ENCODE measurements around the gene RGL3.
"Not testable (repeated sequence)": the region's sequence is repeated elsewhere in the genome, so short reads cannot be mapped to it uniquely, and the experiment has no call there.

The RGL3 gene

DNA sequence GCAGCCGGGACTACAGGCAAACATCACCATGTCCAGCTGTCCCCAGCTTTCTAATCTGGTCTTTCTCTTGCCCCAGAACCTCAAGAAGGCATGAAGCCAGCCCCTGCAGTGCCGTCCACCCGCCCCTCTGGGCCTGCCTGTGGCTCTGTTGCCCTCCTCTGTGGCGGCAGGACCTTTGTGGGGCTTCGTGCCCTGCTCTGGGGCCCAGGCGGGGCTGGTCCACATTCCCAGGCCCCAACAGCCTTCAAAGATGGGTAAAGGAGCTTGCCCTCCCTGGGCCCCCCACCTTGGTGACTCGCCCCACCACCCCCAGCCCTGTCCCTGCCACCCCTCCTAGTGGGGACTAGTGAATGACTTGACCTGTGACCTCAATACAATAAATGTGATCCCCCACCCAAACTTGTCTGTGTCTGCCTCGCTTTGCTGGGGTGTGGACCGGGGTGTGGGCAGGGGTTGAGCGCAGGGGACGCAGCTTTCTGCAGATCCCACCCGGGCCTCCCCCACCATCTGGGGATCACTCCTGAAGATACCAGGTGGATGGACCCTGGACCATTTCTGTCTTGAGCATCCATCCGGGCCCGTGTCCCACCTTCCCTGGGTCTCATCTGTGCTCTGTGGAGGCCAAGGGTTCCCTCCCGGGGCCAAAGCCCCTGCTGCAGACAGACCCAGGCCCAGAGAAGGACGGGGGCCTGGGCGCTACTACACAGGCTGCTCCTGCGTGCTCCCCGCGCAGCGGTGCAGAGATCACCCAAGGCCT is 31.6 kb upstream of the RGL3 start:
- DNase-seq (ENCODE audit: low spot score), result no peak

DNA sequence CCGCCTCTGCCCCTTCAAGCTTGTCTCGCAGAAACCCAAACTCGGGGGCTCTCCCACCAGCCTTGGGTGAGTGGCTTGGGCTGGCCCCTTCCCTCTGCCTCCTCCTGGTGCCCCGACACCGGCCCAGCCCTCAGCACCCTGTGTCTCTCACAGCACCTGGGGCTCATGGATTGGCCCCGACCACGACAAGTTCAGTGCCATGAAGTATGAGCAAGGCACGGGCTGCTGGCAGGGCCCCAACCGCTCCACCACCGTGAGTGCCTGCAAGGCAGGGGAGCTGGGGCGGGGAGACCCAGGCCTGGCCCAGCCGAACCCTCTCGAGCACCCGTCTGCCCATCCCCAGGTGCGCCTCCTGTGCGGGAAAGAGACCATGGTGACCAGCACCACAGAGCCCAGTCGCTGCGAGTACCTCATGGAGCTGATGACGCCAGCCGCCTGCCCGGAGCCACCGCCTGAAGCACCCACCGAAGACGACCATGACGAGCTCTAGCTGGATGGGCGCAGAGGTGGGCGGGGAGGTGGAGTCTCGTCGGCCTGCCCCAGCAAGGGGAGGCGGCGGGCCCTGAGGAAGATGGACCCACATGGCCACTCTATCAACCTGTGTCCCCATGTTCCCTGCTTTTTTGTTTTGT is 29.9 kb upstream of the RGL3 start:
- DNase-seq (ENCODE audit: low spot score), result no peak

DNA sequence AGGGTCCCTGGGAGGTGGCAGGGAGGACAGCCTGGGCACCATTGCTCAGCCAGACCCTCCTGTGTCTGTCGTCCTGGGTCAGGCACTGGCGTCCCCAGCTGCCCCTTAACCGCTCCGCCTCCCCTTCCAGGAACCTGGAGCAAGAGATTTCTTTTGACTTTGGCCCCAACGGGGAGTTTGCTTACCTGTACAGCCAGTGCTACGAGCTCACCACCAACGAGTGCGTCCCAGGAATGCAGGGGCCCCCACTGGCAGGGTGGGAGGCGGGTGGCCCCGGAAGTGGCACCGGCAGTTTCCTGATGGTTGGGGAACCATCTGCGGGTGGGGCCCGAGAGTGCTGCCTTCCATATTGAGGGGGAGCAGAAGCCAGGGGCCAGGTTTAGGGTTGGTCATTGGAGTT is 29.3 kb upstream of the RGL3 start:
- DNase-seq (ENCODE audit: low spot score), result no peak

- no peak for DNase-seq (ENCODE audit: low spot score)
These were observed 28.5 kb upstream of the RGL3 start for GRCh38 chr19:11447347-11448262.

GRCh38 chr19:11446652-11447301 is 27.7 kb upstream of the RGL3 start:
- no peak for DNase-seq (ENCODE audit: low spot score)

DNA sequence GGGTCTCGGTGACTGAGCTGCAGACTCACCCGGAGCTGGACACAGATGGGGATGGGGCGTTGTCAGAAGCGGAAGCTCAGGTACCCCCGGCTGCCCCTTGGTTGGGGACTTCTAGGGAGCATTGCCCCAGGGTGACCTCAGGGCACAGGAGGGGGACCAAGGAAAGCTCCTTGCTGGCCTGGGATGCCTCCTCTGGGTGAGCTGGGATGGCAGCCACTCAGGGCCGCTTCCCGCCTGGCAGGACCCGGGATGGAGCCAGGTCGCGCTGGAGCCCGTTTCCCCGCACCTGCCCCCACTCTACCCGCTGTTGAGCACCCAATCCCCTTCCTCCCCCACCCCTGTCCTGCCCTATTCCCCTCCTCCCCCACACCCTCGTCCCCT is 27.1 kb upstream of the RGL3 start:
- DNase-seq (ENCODE audit: low spot score), result no peak

DNA sequence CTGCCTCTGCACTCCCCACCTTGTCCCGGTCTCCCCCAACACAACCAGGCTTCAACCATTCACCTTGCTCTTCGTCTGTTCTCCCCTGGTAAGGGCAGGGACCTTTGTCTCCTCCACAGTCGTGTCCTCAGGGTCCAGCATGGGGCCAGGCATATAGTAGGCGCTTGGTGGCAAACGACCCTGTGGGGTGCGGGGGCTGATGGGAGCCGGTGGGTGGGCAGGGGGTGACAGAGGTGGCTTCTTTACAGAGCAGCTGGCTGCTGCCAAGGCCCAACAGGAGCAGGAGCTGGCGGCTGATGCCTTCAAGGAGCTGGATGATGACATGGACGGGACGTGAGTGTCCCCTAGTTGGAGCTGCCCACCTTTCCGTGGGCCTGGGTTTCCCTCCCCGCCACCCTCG is 26.0 kb upstream of the RGL3 start:
- DNase-seq (ENCODE audit: low spot score), result no peak

GRCh38 chr19:11444059-11444458 is 24.9 kb upstream of the RGL3 start:
- no peak for DNase-seq (ENCODE audit: low spot score)

GRCh38 chr19:11437955-11438354 is 18.8 kb upstream of the RGL3 start:
- no peak for DNase-seq (ENCODE audit: low spot score)

DNA sequence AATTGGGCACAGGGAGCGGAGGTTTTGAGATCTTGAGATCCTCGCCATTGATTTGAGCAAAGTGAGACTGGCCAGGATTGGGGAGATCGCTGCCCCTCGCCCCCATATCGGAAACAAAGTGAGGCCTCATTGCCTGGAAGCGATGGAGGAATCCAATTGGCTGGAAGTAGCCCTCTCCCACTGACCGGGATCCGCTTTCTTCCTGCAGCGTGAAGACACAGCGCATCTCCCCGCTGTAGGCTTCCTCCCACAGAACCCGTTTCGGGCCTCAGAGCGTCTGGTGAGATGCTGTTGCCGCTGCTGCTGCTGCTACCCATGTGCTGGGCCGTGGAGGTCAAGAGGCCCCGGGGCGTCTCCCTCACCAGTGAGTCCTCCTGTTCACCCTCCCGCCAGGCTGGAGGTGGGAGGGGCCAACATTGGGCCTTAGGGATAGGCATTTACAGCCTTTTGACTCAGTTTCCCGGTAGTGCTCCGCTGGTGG is 16.8 kb upstream of the RGL3 start:
- DNase-seq (ENCODE audit: low spot score), result no peak

DNA sequence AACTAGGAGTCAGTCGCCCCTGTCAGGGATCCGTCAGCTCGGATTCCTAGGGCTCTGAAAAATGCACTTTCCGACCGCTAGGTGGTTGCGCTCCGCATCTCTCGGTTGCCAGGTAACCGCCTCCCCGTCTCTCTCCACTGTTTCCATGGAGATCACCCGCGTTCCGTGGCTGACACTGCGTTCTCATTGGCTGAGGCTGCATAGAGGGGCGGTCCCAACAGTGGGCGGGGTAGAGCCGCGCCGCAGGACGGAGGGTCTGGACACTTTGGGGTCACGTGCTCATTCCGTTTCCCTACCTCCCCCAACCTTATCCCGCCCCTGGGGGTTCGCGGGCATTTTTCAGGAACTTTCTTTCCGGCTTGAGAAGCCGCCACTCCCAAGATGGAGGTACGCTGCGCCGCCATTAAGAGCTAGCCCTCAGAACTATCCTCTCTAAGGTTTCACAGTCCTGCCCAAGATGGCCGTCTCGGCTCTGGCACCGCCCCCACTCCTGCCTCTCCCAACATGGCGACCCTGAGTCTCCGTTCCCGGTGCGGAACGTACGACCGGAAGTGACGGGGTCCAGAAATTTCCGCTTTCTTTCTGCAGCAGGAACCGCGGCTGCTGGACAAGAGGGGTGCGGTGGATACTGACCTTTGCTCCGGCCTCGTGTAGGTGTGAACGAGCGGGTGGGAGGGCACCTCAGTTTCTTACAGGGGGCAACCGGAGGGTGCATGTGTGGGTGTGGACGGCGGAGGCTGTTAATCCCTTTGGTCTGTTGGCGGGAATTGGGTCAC is 16.1 kb upstream of the RGL3 start, which contains the start of the genes ODAD3 and PRKCSH:
ODAD3 (minus strand) TSS at position 65 of the 776 bp plus-strand sequence. CDS start 105 bp downstream, outside the sequence.
PRKCSH (plus strand) TSS at position 579 of the 776 bp plus-strand sequence. CDS start 483 bp downstream, outside the sequence.
- peak; percentile 100 for DNase-seq (ENCODE audit: low spot score)

GRCh38 chr19:11434703-11435056 is 15.6 kb upstream of the RGL3 start:
- no peak for DNase-seq (ENCODE audit: low spot score)

DNA sequence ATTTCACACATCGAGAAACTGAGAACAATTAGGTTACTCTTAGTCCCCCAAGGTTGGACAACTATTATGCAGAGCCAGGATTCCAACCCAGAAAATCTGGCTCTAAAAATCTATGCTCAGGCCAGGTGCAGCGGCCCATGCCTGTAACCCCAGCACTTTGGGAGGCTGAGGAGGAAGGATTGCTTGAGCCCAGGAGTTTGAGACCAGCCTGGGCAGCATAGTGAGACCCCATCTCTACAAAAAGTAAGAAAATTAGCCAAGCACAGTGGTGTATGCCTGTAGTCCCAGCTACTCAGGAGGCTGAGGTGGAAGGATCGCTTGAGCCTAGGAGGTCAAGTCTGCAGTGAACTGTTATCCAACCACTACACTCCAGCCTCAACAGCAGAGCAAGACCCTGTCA is 14.4 kb upstream of the RGL3 start:
- DNase-seq (ENCODE audit: low spot score), result not testable (repeated sequence)

- no peak for DNase-seq (ENCODE audit: low spot score)
These were observed 7.5 kb upstream of the RGL3 start for GRCh38 chr19:11426656-11427055.

DNA sequence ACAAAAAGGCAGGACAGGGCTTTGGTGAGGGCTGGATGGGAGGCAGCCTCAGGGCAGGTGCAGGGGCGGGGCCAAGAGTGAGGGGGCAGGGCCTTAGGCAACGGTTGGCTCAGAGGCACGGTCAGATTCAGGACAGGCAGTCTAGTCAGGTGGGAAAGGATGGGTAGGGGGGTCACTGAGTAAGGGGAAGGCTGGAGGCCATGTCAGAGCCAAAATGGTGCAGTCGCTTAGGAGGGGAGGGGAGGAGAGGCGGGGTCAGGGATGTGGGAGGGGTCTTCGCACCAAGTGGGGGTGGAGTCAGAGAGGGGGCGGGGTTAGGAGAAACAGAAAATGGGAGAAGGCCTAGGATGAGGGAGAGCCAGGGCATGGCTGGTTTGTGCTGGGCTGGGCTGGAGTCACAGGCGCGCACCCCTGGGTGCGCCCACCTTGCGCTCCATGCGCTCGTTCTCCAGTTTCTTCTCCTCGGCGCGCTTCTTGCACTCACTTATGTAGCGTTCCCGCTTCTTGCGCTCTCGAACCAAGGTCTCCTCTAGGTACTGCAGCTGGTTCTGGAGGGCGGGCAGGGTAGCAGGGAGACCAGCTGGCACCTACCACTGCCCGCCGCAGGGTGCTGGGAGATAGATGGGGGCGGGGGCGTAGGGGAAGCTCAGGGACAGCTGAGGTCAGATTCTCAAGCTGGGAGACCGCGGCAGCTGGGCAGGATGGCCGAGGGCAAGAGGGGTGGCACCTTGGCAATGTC is 6.8 kb upstream of the RGL3 start:
- no peak for DNase-seq (ENCODE audit: low spot score)

DNA sequence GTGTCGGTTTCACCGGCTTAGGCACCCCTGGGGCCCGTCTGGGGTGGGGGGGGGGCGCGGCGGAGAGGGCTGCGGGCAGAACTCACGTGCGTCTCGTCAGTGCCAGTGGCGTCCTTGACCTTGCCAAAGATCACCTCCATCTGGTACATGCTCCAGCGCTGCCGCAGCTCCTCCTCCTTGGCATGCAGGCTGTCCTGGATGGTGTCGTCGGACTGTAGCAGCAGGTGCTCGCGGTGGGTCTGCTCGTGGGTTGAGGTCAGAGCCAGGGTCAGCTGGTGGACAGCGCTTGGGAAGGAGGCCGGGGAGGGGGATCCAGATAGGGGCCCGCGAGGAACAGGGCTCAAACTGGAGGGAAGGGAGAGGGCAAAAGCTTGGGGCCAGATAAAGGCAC is 4.7 kb upstream of the RGL3 start:
- no peak for DNase-seq (ENCODE audit: low spot score)

DNA sequence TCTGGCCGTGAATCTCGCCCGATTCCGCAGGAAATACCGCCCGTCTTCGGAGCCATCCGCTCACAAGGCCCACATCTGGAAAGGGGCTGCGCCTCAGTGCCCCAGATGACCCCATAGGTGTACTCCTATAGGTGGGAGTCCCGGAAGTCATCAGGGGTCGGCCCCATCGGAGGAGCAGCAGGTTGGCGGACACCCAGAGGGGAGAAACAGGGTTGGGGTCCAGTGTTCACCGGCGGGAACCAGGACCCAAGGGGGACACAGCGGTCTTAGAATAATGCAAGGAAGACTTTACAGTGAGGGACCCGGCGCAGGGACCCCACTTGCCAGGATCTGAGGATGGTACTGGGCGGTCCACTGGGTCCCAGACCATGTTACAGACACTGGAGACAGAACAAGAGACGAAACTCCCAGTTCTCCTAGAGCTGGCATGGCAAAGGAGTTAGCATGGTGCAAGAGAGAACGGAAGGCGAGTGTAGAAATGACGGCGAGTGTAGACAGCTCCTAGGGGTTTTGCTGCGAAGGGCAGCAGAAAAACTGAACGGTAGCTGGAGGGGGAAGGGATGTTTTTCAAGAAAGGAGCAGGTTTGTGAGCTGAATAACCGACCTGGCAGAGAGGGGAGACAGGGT is 4.2 kb upstream of the RGL3 start:
- no peak for DNase-seq (ENCODE audit: low spot score)

GRCh38 chr19:11422163-11423065 is 3.3 kb upstream of the RGL3 start:
- peak; percentile 48 for DNase-seq (ENCODE audit: low spot score)

All from SK-N-DZ (cell line).